GM23338 (cell line): ENCODE results near the gene CNGB1. TPM values are rescaled to one million over a fixed set of nuclear protein-coding genes. Genes with fewer than 3 reads are reported as not detected.

Source experiments
- ATAC-seq: fragments of 200-7000 bp; cut with Tn5 transposase; 3 replicates; pipeline ENCODE4 v1.9.1; 2020
- DNase-seq: peaks from one replicate; pipeline ENCODE4 v3.0.0-alpha.2; 2015; ENCODE audit warnings: low spot score
- H2AFZ ChIP-seq: fragments of 200-600 bp; sonication (generic); 2 replicates; pipeline ENCODE4 v1.8.0; 2016; ENCODE audit warnings: antibody characterized with exemption, mild to moderate bottlenecking, moderate library complexity
- H3F3A ChIP-seq: fragments of 200-600 bp; sonication (generic); replicated peaks from 2 replicates; pipeline ENCODE4 v1.8.0; 2017; ENCODE audit warnings: antibody characterized with exemption, mixed run types, low read depth
- H3K27ac ChIP-seq: fragments of 200-600 bp; sonication (generic); 2 replicates; pipeline ENCODE4 v1.6.1; 2016; ENCODE audit warnings: low read depth
- H3K27me3 ChIP-seq: fragments of 200-600 bp; sonication (generic); 2 replicates; pipeline ENCODE4 v1.8.0; 2016; ENCODE audit warnings: mild to moderate bottlenecking, mixed run types, moderate library complexity; ENCODE audit not compliant: insufficient read depth
- H3K36me3 ChIP-seq: fragments of 200-600 bp; sonication (generic); 2 replicates; pipeline ENCODE4 v1.8.0; 2016; ENCODE audit warnings: mild to moderate bottlenecking; ENCODE audit not compliant: insufficient read depth
- H3K4me1 ChIP-seq: fragments of 200-600 bp; sonication (generic); 2 replicates; pipeline ENCODE4 v1.8.0; 2016; ENCODE audit warnings: mild to moderate bottlenecking, moderate library complexity; ENCODE audit not compliant: insufficient read depth
- H3K4me2 ChIP-seq: fragments of 200-600 bp; sonication (generic); 2 replicates; pipeline ENCODE4 v1.7.1; 2017; ENCODE audit warnings: mixed run types
- H3K4me3 ChIP-seq: fragments of 200-600 bp; sonication (generic); 2 replicates; pipeline ENCODE4 v1.6.1; 2016; ENCODE audit warnings: mixed run types
- H3K79me2 ChIP-seq: fragments of 200-600 bp; sonication (generic); replicated peaks from 2 replicates; pipeline ENCODE4 v1.8.0; 2017; ENCODE audit warnings: mild to moderate bottlenecking; ENCODE audit not compliant: insufficient read depth
- H3K9me2 ChIP-seq: fragments of 200-600 bp; sonication (generic); 2 replicates; pipeline ENCODE4 v1.8.0; 2017; ENCODE audit not compliant: insufficient read depth
- H4K20me1 ChIP-seq: fragments of 200-600 bp; sonication (generic); replicated peaks from 2 replicates; pipeline ENCODE4 v1.8.0; 2017; ENCODE audit warnings: mild to moderate bottlenecking; ENCODE audit not compliant: insufficient read depth
- H3K27ac Mint-ChIP-seq: 2 replicates; pipeline ENCODE4 v1.8.0; 2020; ENCODE audit warnings: inconsistent platforms, mild to moderate bottlenecking, moderate library complexity, mixed read lengths
- H3K27me3 Mint-ChIP-seq: 3 replicates; pipeline ENCODE4 v1.8.0; 2022; ENCODE audit warnings: low read depth, mild to moderate bottlenecking, moderate library complexity, mixed read lengths, inconsistent platforms; ENCODE audit not compliant: insufficient read depth, poor library complexity
- H3K36me3 Mint-ChIP-seq: 3 replicates; pipeline ENCODE4 v1.8.0; 2021; ENCODE audit warnings: low read depth, mild to moderate bottlenecking, inconsistent platforms, moderate library complexity, mixed read lengths
- H3K4me1 Mint-ChIP-seq: 3 replicates; pipeline ENCODE4 v1.8.0; 2020; ENCODE audit warnings: mild to moderate bottlenecking, inconsistent platforms, mixed read lengths
- H3K4me3 Mint-ChIP-seq: 3 replicates; pipeline ENCODE4 v1.8.0; 2021; ENCODE audit warnings: moderate library complexity, mild to moderate bottlenecking, inconsistent platforms, mixed read lengths
- H3K9me3 Mint-ChIP-seq: 3 replicates; pipeline ENCODE4 v1.8.0; 2020; ENCODE audit warnings: moderate library complexity, mild to moderate bottlenecking, inconsistent platforms, mixed read lengths
- CREB1 ChIP-seq: fragments of 250-450 bp; sonication (Bioruptor Pico); IDR thresholded peaks from 2 replicates; pipeline ENCODE4 v1.5.0; 2020; ENCODE audit warnings: low read depth, mild to moderate bottlenecking, moderate library complexity
- EZH2 ChIP-seq: fragments of 200-600 bp; sonication (generic); IDR thresholded peaks from one replicate; pipeline ENCODE4 v1.8.0; 2017; ENCODE audit warnings: antibody characterized with exemption, mild to moderate bottlenecking, low read depth; ENCODE audit not compliant: unreplicated experiment
- EZH2phosphoT487 ChIP-seq: fragments of 200-600 bp; sonication (generic); IDR thresholded peaks from one replicate; pipeline ENCODE4 v1.8.1; 2018; ENCODE audit warnings: antibody characterized with exemption; ENCODE audit not compliant: unreplicated experiment
- JUNB ChIP-seq: IDR thresholded peaks from one replicate; pipeline ENCODE4 v1.6.1; 2016; ENCODE audit warnings: antibody characterized with exemption; ENCODE audit not compliant: unreplicated experiment
- NANOG ChIP-seq: IDR thresholded peaks from 2 replicates; pipeline ENCODE4 v1.6.1; 2016; ENCODE audit warnings: antibody characterized with exemption, borderline replicate concordance
- POLR2AphosphoS5 ChIP-seq: IDR thresholded peaks from 2 replicates; pipeline ENCODE4 v1.6.1; 2016; ENCODE audit warnings: antibody characterized with exemption, low read depth
- STAT1 ChIP-seq: IDR thresholded peaks from one replicate; pipeline ENCODE4 v1.6.1; 2016; ENCODE audit warnings: antibody characterized with exemption; ENCODE audit not compliant: unreplicated experiment
- ZNF114 ChIP-seq: fragments of 250-450 bp; sonication (Bioruptor Pico); IDR thresholded peaks from 2 replicates; pipeline ENCODE4 v1.5.0; 2020; ENCODE audit warnings: mild to moderate bottlenecking, moderate library complexity
- ZNF331 ChIP-seq: fragments of 250-450 bp; sonication (Bioruptor Pico); IDR thresholded peaks from 2 replicates; pipeline ENCODE4 v1.5.0; 2020; ENCODE audit warnings: low read depth, mild to moderate bottlenecking, moderate library complexity
- polyA plus RNA-seq: library from polyadenylated mRNA; unstranded; fragments of >200 nt; fragmentation: Nextera tagmentation; extraction: Ambion mirVana; gene quantifications from 2 replicates; pipeline ENCODE4 v1.2.1, GENCODE V29; 2016
- total RNA-seq: library from RNA; depleted of rRNA; stranded (reverse); fragments of >200 nt; shearing (Covaris generic); gene quantifications from 2 replicates; pipeline ENCODE4 v1.2.3, GENCODE V29; 2014
- TF ChIP-seq, protein P1 (sequence below), 2 experiments: fragments of 200-600 bp in 1 of 2; sonication (generic) in 1 of 2; conservative IDR thresholded peaks; 2 replicates each; pipeline versions ENCODE4 v1.5.1 to v1.6.1; 2016 to 2017; ENCODE audit warnings: antibody characterized with exemption in 2 of 2, low read depth in 2 of 2, mild to moderate bottlenecking in 2 of 2, moderate library complexity in 1 of 2
- TF ChIP-seq, protein P2 (sequence below): fragments of 250-450 bp; sonication (Bioruptor Pico); IDR thresholded peaks from 2 replicates; pipeline ENCODE4 v1.5.0; 2020; ENCODE audit warnings: mild to moderate bottlenecking, moderate library complexity
- TF ChIP-seq, protein P3 (sequence below): IDR thresholded peaks from 2 replicates; pipeline ENCODE4 v1.6.1; 2016; ENCODE audit warnings: antibody characterized with exemption
- TF ChIP-seq, protein P4 (sequence below): IDR thresholded peaks from one replicate; pipeline ENCODE4 v1.6.1; 2018; ENCODE audit warnings: antibody characterized with exemption; ENCODE audit not compliant: unreplicated experiment

The CNGB1 gene
- total and polyA plus RNA-seq, 2 experiments from 2014 or later, result not detected

DNA sequence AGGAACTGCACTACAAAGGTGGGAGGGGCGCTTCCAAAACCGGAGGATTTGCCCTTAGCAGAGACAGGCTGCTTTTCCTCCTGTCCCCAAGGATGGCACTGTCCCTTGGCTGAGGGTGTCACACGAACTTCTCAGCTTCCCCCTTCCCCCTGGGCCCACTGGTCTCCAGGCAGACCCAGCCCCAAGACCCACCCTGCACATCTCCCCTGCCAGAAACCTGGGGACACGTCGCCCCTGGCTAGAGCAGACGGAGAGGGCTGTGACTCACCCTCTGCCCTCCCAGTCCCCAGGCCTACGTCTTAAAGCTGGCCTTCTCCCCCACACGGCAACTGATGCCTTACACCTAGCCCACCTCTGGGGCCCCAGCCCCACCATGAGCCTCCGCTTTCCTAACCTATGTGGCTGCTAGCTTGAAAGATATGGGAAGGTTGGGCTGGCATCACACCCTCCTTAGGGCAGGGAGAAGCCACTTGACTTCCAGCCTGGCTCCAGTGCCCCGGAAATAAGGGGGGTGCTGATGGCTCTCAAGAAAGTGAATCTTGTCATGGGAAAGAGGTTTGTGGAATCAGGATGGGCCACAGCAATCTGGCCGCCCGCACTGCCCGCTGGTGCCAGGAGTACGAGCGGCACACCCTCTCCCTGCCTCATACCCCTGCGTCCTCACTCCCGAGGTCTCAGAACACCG is 24.9 kb upstream of the CNGB1 start:
- Mint-ChIP-seq H3K4me1 (peaks cover 28% of the 10 kb centered on the region), H3K27ac (no peak overlapping the region), H3K4me3 (no peak overlapping the region), H3K36me3 (peaks cover 6% of the 10 kb centered on the region; the same call in 2 of the 3 replicates), H3K9me3 (no peaks in the 10 kb centered on the region), H3K27me3 (peaks cover 21% of the 10 kb centered on the region)
- no peak overlapping the region for H3K27ac ChIP-seq
- H4K20me1 ChIP-seq, result no peaks in the 10 kb centered on the region
- no peak for DNase-seq
- peaks cover 7% of the 10 kb centered on the region for H3F3A ChIP-seq
- no peak overlapping the region for H2AFZ ChIP-seq
- no peaks in the 10 kb centered on the region for H3K36me3 ChIP-seq
- no peak overlapping the region for H3K4me3 ChIP-seq
- TF ChIP-seq, protein P1, sequence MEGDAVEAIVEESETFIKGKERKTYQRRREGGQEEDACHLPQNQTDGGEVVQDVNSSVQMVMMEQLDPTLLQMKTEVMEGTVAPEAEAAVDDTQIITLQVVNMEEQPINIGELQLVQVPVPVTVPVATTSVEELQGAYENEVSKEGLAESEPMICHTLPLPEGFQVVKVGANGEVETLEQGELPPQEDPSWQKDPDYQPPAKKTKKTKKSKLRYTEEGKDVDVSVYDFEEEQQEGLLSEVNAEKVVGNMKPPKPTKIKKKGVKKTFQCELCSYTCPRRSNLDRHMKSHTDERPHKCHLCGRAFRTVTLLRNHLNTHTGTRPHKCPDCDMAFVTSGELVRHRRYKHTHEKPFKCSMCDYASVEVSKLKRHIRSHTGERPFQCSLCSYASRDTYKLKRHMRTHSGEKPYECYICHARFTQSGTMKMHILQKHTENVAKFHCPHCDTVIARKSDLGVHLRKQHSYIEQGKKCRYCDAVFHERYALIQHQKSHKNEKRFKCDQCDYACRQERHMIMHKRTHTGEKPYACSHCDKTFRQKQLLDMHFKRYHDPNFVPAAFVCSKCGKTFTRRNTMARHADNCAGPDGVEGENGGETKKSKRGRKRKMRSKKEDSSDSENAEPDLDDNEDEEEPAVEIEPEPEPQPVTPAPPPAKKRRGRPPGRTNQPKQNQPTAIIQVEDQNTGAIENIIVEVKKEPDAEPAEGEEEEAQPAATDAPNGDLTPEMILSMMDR (conservative IDR thresholded peaks at IDR 0.05; ENCODE audit: low read depth in 2 of 2), result no peak
- no peak for TF ChIP-seq ZNF114 (CRISPR knock-in tag)
- TF ChIP-seq, protein P2, sequence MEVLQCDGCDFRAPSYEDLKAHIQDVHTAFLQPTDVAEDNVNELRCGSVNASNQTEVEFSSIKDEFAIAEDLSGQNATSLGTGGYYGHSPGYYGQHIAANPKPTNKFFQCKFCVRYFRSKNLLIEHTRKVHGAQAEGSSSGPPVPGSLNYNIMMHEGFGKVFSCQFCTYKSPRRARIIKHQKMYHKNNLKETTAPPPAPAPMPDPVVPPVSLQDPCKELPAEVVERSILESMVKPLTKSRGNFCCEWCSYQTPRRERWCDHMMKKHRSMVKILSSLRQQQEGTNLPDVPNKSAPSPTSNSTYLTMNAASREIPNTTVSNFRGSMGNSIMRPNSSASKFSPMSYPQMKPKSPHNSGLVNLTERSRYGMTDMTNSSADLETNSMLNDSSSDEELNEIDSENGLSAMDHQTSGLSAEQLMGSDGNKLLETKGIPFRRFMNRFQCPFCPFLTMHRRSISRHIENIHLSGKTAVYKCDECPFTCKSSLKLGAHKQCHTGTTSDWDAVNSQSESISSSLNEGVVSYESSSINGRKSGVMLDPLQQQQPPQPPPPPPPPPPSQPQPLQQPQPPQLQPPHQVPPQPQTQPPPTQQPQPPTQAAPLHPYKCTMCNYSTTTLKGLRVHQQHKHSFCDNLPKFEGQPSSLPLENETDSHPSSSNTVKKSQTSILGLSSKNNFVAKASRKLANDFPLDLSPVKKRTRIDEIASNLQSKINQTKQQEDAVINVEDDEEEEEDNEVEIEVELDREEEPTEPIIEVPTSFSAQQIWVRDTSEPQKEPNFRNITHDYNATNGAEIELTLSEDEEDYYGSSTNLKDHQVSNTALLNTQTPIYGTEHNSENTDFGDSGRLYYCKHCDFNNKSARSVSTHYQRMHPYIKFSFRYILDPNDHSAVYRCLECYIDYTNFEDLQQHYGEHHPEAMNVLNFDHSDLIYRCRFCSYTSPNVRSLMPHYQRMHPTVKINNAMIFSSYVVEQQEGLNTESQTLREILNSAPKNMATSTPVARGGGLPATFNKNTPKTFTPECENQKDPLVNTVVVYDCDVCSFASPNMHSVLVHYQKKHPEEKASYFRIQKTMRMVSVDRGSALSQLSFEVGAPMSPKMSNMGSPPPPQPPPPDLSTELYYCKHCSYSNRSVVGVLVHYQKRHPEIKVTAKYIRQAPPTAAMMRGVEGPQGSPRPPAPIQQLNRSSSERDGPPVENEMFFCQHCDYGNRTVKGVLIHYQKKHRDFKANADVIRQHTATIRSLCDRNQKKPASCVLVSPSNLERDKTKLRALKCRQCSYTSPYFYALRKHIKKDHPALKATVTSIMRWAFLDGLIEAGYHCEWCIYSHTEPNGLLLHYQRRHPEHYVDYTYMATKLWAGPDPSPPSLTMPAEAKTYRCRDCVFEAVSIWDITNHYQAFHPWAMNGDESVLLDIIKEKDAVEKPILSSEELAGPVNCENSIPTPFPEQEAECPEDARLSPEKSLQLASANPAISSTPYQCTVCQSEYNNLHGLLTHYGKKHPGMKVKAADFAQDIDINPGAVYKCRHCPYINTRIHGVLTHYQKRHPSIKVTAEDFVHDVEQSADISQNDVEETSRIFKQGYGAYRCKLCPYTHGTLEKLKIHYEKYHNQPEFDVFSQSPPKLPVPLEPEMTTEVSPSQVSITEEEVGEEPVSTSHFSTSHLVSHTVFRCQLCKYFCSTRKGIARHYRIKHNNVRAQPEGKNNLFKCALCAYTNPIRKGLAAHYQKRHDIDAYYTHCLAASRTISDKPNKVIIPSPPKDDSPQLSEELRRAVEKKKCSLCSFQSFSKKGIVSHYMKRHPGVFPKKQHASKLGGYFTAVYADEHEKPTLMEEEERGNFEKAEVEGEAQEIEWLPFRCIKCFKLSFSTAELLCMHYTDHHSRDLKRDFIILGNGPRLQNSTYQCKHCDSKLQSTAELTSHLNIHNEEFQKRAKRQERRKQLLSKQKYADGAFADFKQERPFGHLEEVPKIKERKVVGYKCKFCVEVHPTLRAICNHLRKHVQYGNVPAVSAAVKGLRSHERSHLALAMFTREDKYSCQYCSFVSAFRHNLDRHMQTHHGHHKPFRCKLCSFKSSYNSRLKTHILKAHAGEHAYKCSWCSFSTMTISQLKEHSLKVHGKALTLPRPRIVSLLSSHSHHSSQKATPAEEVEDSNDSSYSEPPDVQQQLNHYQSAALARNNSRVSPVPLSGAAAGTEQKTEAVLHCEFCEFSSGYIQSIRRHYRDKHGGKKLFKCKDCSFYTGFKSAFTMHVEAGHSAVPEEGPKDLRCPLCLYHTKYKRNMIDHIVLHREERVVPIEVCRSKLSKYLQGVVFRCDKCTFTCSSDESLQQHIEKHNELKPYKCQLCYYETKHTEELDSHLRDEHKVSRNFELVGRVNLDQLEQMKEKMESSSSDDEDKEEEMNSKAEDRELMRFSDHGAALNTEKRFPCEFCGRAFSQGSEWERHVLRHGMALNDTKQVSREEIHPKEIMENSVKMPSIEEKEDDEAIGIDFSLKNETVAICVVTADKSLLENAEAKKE (CRISPR knock-in tag), result no peak
- TF ChIP-seq ZNF331 (CRISPR knock-in tag), result no peak
- no peak for TF ChIP-seq CREB1
- TF ChIP-seq EZH2phosphoT487, result no peak
- no peak for TF ChIP-seq STAT1
- no peak for TF ChIP-seq NANOG
- TF ChIP-seq, protein P3, sequence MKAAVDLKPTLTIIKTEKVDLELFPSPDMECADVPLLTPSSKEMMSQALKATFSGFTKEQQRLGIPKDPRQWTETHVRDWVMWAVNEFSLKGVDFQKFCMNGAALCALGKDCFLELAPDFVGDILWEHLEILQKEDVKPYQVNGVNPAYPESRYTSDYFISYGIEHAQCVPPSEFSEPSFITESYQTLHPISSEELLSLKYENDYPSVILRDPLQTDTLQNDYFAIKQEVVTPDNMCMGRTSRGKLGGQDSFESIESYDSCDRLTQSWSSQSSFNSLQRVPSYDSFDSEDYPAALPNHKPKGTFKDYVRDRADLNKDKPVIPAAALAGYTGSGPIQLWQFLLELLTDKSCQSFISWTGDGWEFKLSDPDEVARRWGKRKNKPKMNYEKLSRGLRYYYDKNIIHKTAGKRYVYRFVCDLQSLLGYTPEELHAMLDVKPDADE, result no peak
- no peak for TF ChIP-seq EZH2
- TF ChIP-seq, protein P4, sequence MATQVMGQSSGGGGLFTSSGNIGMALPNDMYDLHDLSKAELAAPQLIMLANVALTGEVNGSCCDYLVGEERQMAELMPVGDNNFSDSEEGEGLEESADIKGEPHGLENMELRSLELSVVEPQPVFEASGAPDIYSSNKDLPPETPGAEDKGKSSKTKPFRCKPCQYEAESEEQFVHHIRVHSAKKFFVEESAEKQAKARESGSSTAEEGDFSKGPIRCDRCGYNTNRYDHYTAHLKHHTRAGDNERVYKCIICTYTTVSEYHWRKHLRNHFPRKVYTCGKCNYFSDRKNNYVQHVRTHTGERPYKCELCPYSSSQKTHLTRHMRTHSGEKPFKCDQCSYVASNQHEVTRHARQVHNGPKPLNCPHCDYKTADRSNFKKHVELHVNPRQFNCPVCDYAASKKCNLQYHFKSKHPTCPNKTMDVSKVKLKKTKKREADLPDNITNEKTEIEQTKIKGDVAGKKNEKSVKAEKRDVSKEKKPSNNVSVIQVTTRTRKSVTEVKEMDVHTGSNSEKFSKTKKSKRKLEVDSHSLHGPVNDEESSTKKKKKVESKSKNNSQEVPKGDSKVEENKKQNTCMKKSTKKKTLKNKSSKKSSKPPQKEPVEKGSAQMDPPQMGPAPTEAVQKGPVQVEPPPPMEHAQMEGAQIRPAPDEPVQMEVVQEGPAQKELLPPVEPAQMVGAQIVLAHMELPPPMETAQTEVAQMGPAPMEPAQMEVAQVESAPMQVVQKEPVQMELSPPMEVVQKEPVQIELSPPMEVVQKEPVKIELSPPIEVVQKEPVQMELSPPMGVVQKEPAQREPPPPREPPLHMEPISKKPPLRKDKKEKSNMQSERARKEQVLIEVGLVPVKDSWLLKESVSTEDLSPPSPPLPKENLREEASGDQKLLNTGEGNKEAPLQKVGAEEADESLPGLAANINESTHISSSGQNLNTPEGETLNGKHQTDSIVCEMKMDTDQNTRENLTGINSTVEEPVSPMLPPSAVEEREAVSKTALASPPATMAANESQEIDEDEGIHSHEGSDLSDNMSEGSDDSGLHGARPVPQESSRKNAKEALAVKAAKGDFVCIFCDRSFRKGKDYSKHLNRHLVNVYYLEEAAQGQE, result no peak
- TF ChIP-seq JUNB, result no peak
- no peak for TF ChIP-seq POLR2AphosphoS5
- H3K79me2 ChIP-seq, result no peaks in the 10 kb centered on the region
- peaks cover 8% of the 10 kb centered on the region for H3K4me1 ChIP-seq
- no peaks in the 10 kb centered on the region for H3K27me3 ChIP-seq
- H3K4me2 ChIP-seq, result no peak overlapping the region
- H3K9me2 ChIP-seq, result no peaks in the 10 kb centered on the region
- no peak for ATAC-seq
